ENCODE measurements around the gene AKAP8.
"Not testable (repeated sequence)": the region's sequence is repeated elsewhere in the genome, so short reads cannot be mapped to it uniquely, and the experiment has no call there.

AKAP8 gene

GRCh38 chr19:15399234-15399515 lies 19.6 kb upstream of the AKAP8 start:
- CTCF ChIA-PET = no interaction called here
- Histone ChIP-seq H3K9me3 (ENCODE audit: control extremely low read depth in 1 of 5, control insufficient read depth in 4 of 5, insufficient read depth in 2 of 5, low read depth in 1 of 5, low read length in 4 of 5) (no peaks in the 10 kb centered on the region), H3K4me3 (ENCODE audit: control insufficient read depth in 1 of 7, extremely low read depth in 1 of 7, insufficient read depth in 4 of 7, low read depth in 2 of 7, low read length in 6 of 7) (no peak overlapping the region)

GRCh38 chr19:15398501-15399233 lies 19.1 kb upstream of the AKAP8 start:
- 96% methylated on average over 50 of the region's 50 CpGs for WGBS (ENCODE audit: insufficient coverage)
- Histone ChIP-seq H3K9me3 (ENCODE audit: control extremely low read depth in 1 of 5, control insufficient read depth in 4 of 5, insufficient read depth in 2 of 5, low read depth in 1 of 5, low read length in 4 of 5) (no peaks in the 10 kb centered on the region), H3K4me1 (ENCODE audit: control extremely low read depth in 1 of 4, control insufficient read depth in 4 of 4, insufficient read depth in 4 of 4, low read length in 3 of 4) (no peaks in the 10 kb centered on the region), H3K4me3 (ENCODE audit: control insufficient read depth in 1 of 7, extremely low read depth in 1 of 7, insufficient read depth in 4 of 7, low read depth in 2 of 7, low read length in 6 of 7) (no peak overlapping the region), H3K36me3 (ENCODE audit: control insufficient read depth in 4 of 4, insufficient read depth in 4 of 4, low read length in 3 of 4) (peaks cover 16 to 93% (median 71%) of the 10 kb centered on the region in 4 experiments), H3K27ac (ENCODE audit: insufficient read depth in 1 of 2, low read depth in 1 of 2, low read length in 2 of 2, poor library complexity in 1 of 2, severe bottlenecking in 2 of 2) (no peak overlapping the region), H3K27me3 (replicated peaks in 2 of 5; ENCODE audit: control insufficient read depth in 4 of 5, insufficient read depth in 5 of 5, low read length in 4 of 5) (no peaks in the 10 kb centered on the region)
- ChIA-PET POLR2A (no interaction called here), CTCF (no interaction called here)
- DNase-seq = no peak

More at GRCh38 chr19:15399234-15399515, 19.6 kb upstream of the AKAP8 start:
- Histone ChIP-seq H3K4me1 (ENCODE audit: control extremely low read depth in 1 of 4, control insufficient read depth in 4 of 4, insufficient read depth in 4 of 4, low read length in 3 of 4) (no peaks in the 10 kb centered on the region), H3K27ac (ENCODE audit: insufficient read depth in 1 of 2, low read depth in 1 of 2, low read length in 2 of 2, poor library complexity in 1 of 2, severe bottlenecking in 2 of 2) (no peak overlapping the region), H3K36me3 (ENCODE audit: control insufficient read depth in 4 of 4, insufficient read depth in 4 of 4, low read length in 3 of 4) (peaks cover 14 to 93% (median 73%) of the 10 kb centered on the region in 4 experiments), H3K27me3 (replicated peaks in 2 of 5; ENCODE audit: control insufficient read depth in 4 of 5, insufficient read depth in 5 of 5, low read length in 4 of 5) (no peaks in the 10 kb centered on the region)
- 99% methylated on average over 8 of the region's 8 CpGs for WGBS (ENCODE audit: insufficient coverage)
- POLR2A ChIA-PET = no interaction called here
- DNase-seq = no peak

GRCh38 chr19:15397782-15398181 lies 18.2 kb upstream of the AKAP8 start:
- Histone ChIP-seq H3K36me3 (ENCODE audit: control insufficient read depth in 4 of 4, insufficient read depth in 4 of 4, low read length in 3 of 4) (peaks cover 16 to 90% (median 62%) of the 10 kb centered on the region in 4 experiments), H3K4me1 (ENCODE audit: control extremely low read depth in 1 of 4, control insufficient read depth in 4 of 4, insufficient read depth in 4 of 4, low read length in 3 of 4) (peaks cover 0 to 2% (median 0%) of the 10 kb centered on the region in 4 experiments), H3K27ac (ENCODE audit: insufficient read depth in 1 of 2, low read depth in 1 of 2, low read length in 2 of 2, poor library complexity in 1 of 2, severe bottlenecking in 2 of 2) (no peak overlapping the region), H3K9me3 (ENCODE audit: control extremely low read depth in 1 of 5, control insufficient read depth in 4 of 5, insufficient read depth in 2 of 5, low read depth in 1 of 5, low read length in 4 of 5) (no peaks in the 10 kb centered on the region), H3K4me3 (ENCODE audit: control insufficient read depth in 1 of 7, extremely low read depth in 1 of 7, insufficient read depth in 4 of 7, low read depth in 2 of 7, low read length in 6 of 7) (no peak overlapping the region), H3K27me3 (replicated peaks in 2 of 5; ENCODE audit: control insufficient read depth in 4 of 5, insufficient read depth in 5 of 5, low read length in 4 of 5) (no peaks in the 10 kb centered on the region)
- 90% methylated on average over 9 of the region's 11 CpGs for WGBS (ENCODE audit: insufficient coverage)
- ChIA-PET CTCF (no interaction called here), POLR2A (no interaction called here)
- DNase-seq = no peak

- peaks cover 0 to 2% (median 0%) of the 10 kb centered on the region in 4 experiments for H3K4me1 ChIP-seq (ENCODE audit: control extremely low read depth in 1 of 4, control insufficient read depth in 4 of 4, insufficient read depth in 4 of 4, low read length in 3 of 4)
- ChIA-PET CTCF (no interaction called here), POLR2A (no interaction called here)
- DNase-seq = no peak
- H3K36me3 ChIP-seq (ENCODE audit: control insufficient read depth in 4 of 4, insufficient read depth in 4 of 4, low read length in 3 of 4) = peaks cover 16 to 88% (median 57%) of the 10 kb centered on the region in 4 experiments
- no peaks in the 10 kb centered on the region for H3K9me3 ChIP-seq (ENCODE audit: control extremely low read depth in 1 of 5, control insufficient read depth in 4 of 5, insufficient read depth in 2 of 5, low read depth in 1 of 5, low read length in 4 of 5)
- 96% methylated on average over 5 of the region's 6 CpGs for WGBS (ENCODE audit: insufficient coverage)
- no peak overlapping the region for H3K4me3 ChIP-seq (ENCODE audit: control insufficient read depth in 1 of 7, extremely low read depth in 1 of 7, insufficient read depth in 4 of 7, low read depth in 2 of 7, low read length in 6 of 7)
- no peak overlapping the region for H3K27ac ChIP-seq (ENCODE audit: insufficient read depth in 1 of 2, low read depth in 1 of 2, low read length in 2 of 2, poor library complexity in 1 of 2, severe bottlenecking in 2 of 2)
- no peaks in the 10 kb centered on the region for H3K27me3 ChIP-seq (replicated peaks in 2 of 5; ENCODE audit: control insufficient read depth in 4 of 5, insufficient read depth in 5 of 5, low read length in 4 of 5)
Observed at GRCh38 chr19:15397236-15397635, 17.6 kb upstream of the AKAP8 start.

- CTCF ChIA-PET = no interaction called here
- Histone ChIP-seq H3K4me3 (ENCODE audit: control insufficient read depth in 1 of 7, extremely low read depth in 1 of 7, insufficient read depth in 4 of 7, low read depth in 2 of 7, low read length in 6 of 7) (no peak overlapping the region), H3K36me3 (ENCODE audit: control insufficient read depth in 4 of 4, insufficient read depth in 4 of 4, low read length in 3 of 4) (peaks cover 14 to 88% (median 55%) of the 10 kb centered on the region in 4 experiments), H3K27me3 (replicated peaks in 2 of 5; ENCODE audit: control insufficient read depth in 4 of 5, insufficient read depth in 5 of 5, low read length in 4 of 5) (no peaks in the 10 kb centered on the region), H3K27ac (ENCODE audit: insufficient read depth in 1 of 2, low read depth in 1 of 2, low read length in 2 of 2, poor library complexity in 1 of 2, severe bottlenecking in 2 of 2) (peak overlapping the region in 1 of 2 experiments; percentile 43), H3K4me1 (ENCODE audit: control extremely low read depth in 1 of 4, control insufficient read depth in 4 of 4, insufficient read depth in 4 of 4, low read length in 3 of 4) (peaks cover 0 to 2% (median 0%) of the 10 kb centered on the region in 4 experiments), H3K9me3 (ENCODE audit: control extremely low read depth in 1 of 5, control insufficient read depth in 4 of 5, insufficient read depth in 2 of 5, low read depth in 1 of 5, low read length in 4 of 5) (no peaks in the 10 kb centered on the region)
- POLR2A ChIA-PET = no interaction called here
- DNase-seq = no peak
- 96% methylated on average over 3 of the region's 3 CpGs for WGBS (ENCODE audit: insufficient coverage)
Observed at GRCh38 chr19:15396436-15396835, 16.8 kb upstream of the AKAP8 start.

- H3K27ac ChIP-seq (ENCODE audit: insufficient read depth in 1 of 2, low read depth in 1 of 2, low read length in 2 of 2, poor library complexity in 1 of 2, severe bottlenecking in 2 of 2); H3K27me3 ChIP-seq (replicated peaks in 2 of 5; ENCODE audit: control insufficient read depth in 4 of 5, insufficient read depth in 5 of 5, low read length in 4 of 5); H3K4me3 ChIP-seq (ENCODE audit: control insufficient read depth in 1 of 7, extremely low read depth in 1 of 7, insufficient read depth in 4 of 7, low read depth in 2 of 7, low read length in 6 of 7); DNase-seq; H3K9me3 ChIP-seq (ENCODE audit: control extremely low read depth in 1 of 5, control insufficient read depth in 4 of 5, insufficient read depth in 2 of 5, low read depth in 1 of 5, low read length in 4 of 5); POLR2A ChIA-PET; H3K4me1 ChIP-seq (ENCODE audit: control extremely low read depth in 1 of 4, control insufficient read depth in 4 of 4, insufficient read depth in 4 of 4, low read length in 3 of 4): not testable (repeated sequence)
- peaks cover 19 to 82% (median 48%) of the 10 kb centered on the region in 4 experiments for H3K36me3 ChIP-seq (ENCODE audit: control insufficient read depth in 4 of 4, insufficient read depth in 4 of 4, low read length in 3 of 4)
- WGBS (ENCODE audit: insufficient coverage) = 97% methylated on average over 13 of the region's 17 CpGs
- CTCF ChIA-PET = interaction anchor here (1.3 kb wide), 1 partner anchor 24 kb away, joined by 3 read pairs; the partner anchor contains the start of gene AKAP8L
Observed at GRCh38 chr19:15395251-15395650, 15.7 kb upstream of the AKAP8 start.

- Histone ChIP-seq H3K9me3 (ENCODE audit: control extremely low read depth in 1 of 5, control insufficient read depth in 4 of 5, insufficient read depth in 2 of 5, low read depth in 1 of 5, low read length in 4 of 5) (no peaks in the 10 kb centered on the region), H3K36me3 (ENCODE audit: control insufficient read depth in 4 of 4, insufficient read depth in 4 of 4, low read length in 3 of 4) (peaks cover 19 to 76% (median 45%) of the 10 kb centered on the region in 4 experiments), H3K4me3 (ENCODE audit: control insufficient read depth in 1 of 7, extremely low read depth in 1 of 7, insufficient read depth in 4 of 7, low read depth in 2 of 7, low read length in 6 of 7) (no peak overlapping the region), H3K27me3 (replicated peaks in 2 of 5; ENCODE audit: control insufficient read depth in 4 of 5, insufficient read depth in 5 of 5, low read length in 4 of 5) (no peaks in the 10 kb centered on the region), H3K4me1 (ENCODE audit: control extremely low read depth in 1 of 4, control insufficient read depth in 4 of 4, insufficient read depth in 4 of 4, low read length in 3 of 4) (peaks cover 0 to 2% (median 0%) of the 10 kb centered on the region in 4 experiments), H3K27ac (ENCODE audit: insufficient read depth in 1 of 2, low read depth in 1 of 2, low read length in 2 of 2, poor library complexity in 1 of 2, severe bottlenecking in 2 of 2) (no peak overlapping the region)
- no CpG with 5 or more reads among the region's 5 CpGs for WGBS (ENCODE audit: insufficient coverage)
- no peak for DNase-seq
- ChIA-PET POLR2A (interaction anchor here (0.6 kb wide), 1 partner anchor 12 kb away, joined by 3 read pairs; no protein-coding TSS in a partner anchor), CTCF (interaction anchor here (0.6 to 1.3 kb wide), 2 partner anchors 25 to 514 kb away, joined by 3 read pairs; partner anchors contain the start of gene AKAP8L)
Observed at GRCh38 chr19:15394426-15394825, 14.8 kb upstream of the AKAP8 start.

All from common myeloid progenitor, CD34-positive (primary cell).